Testis (tissue), 3 donors: ENCODE results near the gene RAD51. TPM values are rescaled to one million over a fixed set of nuclear protein-coding genes. Genes with fewer than 3 reads are reported as not detected.

Experiments used
- DNase-seq: peaks from one replicate; pipeline ENCODE4 v3.0.0-alpha.2; 2019
- H3K27ac ChIP-seq, 2 donors: fragments of 200-600 bp; sonication (generic); one replicate each; pipeline ENCODE4 v1.5.1; 2019
- H3K27me3 ChIP-seq: fragments of 200-600 bp; sonication (generic); one replicate; pipeline ENCODE4 v1.5.1; 2019
- H3K36me3 ChIP-seq: fragments of 200-600 bp; sonication (generic); one replicate; pipeline ENCODE4 v1.5.1; 2017; ENCODE audit warnings: low read depth; ENCODE audit errors: missing control alignments
- H3K4me1 ChIP-seq: fragments of 200-600 bp; sonication (generic); one replicate; pipeline ENCODE4 v1.5.1; 2019
- H3K4me3 ChIP-seq, 2 donors: fragments of 200-600 bp; sonication (generic); one replicate each; pipeline ENCODE4 v1.5.1; 2017 to 2019
- H3K9me3 ChIP-seq: fragments of 200-600 bp; sonication (generic); one replicate; pipeline ENCODE4 v1.5.1; 2017
- POLR2A ChIP-seq: fragments of 450-650 bp; IDR thresholded peaks from one replicate; pipeline ENCODE4 v1.6.1; 2017; ENCODE audit warnings: antibody characterized with exemption, mild to moderate bottlenecking, moderate library complexity
- WGBS, 2 donors: methylation state at CpG; one replicate each; pipeline ENCODE4 v1.1.5; 2018; 5-methylcytosine and 5-hydroxymethylcytosine counted together
- intact Hi-C: fragments of 100-400 bp; cut with DNase I; formaldehyde crosslinking; loops from one replicate; pipeline ENCODE4 v1.15.1; 2023; ENCODE audit warnings: low total_unique reads
- polyA plus RNA-seq: library from polyadenylated mRNA; stranded (reverse); fragments of 350-450 nt; fragmentation: Illumina TruSeq; extraction: RNeasy Lipid Tissue Mini Kit (QIAGEN cat#74804); gene quantifications from one replicate; pipeline ENCODE4 v1.2.3, GENCODE V29; 2014; ENCODE audit warnings: low read depth, low replicate concordance; ENCODE audit not compliant: insufficient read depth
- total RNA-seq, 2 donors: library from RNA; depleted of rRNA; stranded (reverse); fragments of >200 nt; gene quantifications; one replicate each; pipeline ENCODE4 v1.2.3, GENCODE V29; 2016
- TF ChIP-seq, protein P1 (sequence below), 3 experiments: fragments of 450-650 bp in 2 of 3; fragments of 200-600 bp in 1 of 3; sonication (generic) in 1 of 3; IDR thresholded peaks; one replicate each; pipeline ENCODE4 v1.5.1; 2016 to 2019; ENCODE audit warnings: antibody characterized with exemption in 3 of 3, mild to moderate bottlenecking in 2 of 3, moderate library complexity in 1 of 3

The RAD51 gene
- total and polyA plus RNA-seq, 3 donors from 2014 or later: 13.8 to 76.1 (median 16.9) TPM

DNA sequence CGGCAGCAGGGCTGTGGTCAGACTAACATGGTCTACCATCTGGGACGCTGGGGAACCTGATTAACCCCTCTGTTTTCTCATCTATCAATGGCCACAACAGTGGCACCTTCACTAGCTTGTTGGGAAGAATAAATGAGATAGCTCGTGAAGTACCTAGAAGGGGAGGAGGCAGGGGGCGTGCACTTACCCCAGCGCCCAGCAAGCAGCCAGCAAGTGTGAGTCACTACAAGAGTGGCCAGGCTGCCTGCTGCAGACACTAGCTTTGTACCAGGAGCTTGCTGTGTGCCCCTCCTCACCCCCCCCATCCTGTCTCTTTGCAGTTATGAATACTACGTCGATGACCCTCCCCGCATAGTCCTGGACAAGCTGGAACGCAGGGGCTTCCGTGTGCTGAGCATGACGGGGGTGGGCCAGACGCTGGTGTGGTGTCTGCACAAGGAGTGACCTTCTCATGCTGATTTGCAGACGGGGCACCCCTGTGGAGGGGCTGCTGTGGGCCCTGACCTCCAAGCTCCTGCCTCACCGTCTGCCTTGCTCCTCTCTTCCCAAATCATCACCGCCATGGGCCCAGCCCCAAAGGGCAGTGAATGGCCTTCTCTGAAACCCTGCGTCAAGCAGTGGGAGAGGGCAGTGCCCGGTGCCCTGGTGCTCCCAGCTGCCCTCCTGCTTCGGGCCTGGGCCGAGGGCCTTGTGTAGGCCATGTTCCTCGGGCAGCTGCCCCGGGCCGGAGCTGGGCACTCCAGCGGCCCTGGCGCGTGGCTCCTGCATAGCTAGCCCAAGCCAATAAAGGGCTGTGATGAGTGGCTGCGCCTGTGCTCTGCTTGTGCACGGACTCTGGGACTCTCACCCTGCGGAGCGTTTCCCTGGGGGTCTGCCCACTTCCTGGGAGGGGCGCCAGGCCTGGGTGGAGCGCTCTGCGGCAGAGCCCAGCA lies 72.2 kb downstream of the RAD51 start:
- H3K27ac ChIP-seq: no peak overlapping the region
- H3K27me3 ChIP-seq: no peaks in the 10 kb centered on the region
- intact Hi-C loops: no loop called here
- no peaks in the 10 kb centered on the region for H3K36me3 ChIP-seq
- H3K9me3 ChIP-seq: no peaks in the 10 kb centered on the region
- DNase-seq: no peak
- TF ChIP-seq, protein P1, sequence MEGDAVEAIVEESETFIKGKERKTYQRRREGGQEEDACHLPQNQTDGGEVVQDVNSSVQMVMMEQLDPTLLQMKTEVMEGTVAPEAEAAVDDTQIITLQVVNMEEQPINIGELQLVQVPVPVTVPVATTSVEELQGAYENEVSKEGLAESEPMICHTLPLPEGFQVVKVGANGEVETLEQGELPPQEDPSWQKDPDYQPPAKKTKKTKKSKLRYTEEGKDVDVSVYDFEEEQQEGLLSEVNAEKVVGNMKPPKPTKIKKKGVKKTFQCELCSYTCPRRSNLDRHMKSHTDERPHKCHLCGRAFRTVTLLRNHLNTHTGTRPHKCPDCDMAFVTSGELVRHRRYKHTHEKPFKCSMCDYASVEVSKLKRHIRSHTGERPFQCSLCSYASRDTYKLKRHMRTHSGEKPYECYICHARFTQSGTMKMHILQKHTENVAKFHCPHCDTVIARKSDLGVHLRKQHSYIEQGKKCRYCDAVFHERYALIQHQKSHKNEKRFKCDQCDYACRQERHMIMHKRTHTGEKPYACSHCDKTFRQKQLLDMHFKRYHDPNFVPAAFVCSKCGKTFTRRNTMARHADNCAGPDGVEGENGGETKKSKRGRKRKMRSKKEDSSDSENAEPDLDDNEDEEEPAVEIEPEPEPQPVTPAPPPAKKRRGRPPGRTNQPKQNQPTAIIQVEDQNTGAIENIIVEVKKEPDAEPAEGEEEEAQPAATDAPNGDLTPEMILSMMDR (IDR thresholded peaks at IDR 0.05): no peak
- TF ChIP-seq POLR2A: no peak
- H3K4me1 ChIP-seq: peaks cover 19% of the 10 kb centered on the region
- WGBS, 2 donors: 80 to 83% methylated on average over 20 to 32 of the region's 32 CpGs
- H3K4me3 ChIP-seq: no peak overlapping the region

DNA sequence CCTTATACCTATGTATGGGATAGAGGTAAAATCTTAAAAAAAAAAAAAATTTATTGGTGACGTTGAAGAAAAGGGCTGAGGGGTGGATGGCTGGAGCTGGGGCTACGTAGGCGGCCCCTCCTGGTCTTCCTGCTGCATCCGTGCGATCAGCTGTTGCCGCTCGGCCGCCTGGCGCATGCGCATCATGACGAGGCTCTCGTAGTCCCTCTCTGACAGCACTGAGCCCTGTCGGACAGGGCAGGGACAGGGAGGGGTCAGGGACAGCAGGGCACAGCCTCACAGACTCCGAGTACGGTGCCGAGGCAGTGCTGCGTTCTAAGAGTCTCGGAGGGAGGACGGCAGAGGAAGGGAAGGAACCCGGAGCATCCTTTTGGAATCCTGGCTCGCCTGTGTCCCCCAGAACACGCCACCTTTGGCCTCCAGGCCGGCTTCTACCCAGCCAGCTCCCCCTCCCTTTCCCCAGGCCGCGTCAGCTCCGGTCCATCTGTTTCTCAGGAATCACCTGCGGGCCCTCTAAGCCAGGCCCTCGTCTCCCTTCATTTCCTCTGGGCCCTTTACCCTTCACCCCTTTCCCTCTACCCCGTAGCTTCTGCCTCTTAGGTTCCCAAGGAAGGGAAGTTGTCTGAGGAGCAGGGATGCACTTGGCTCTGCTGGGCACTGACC lies 73.0 kb downstream of the RAD51 start:
- Histone ChIP-seq H3K4me3 (no peak overlapping the region), H3K9me3 (no peaks in the 10 kb centered on the region), H3K36me3 (no peaks in the 10 kb centered on the region), H3K27me3 (no peaks in the 10 kb centered on the region), H3K4me1 (peaks cover 19% of the 10 kb centered on the region), H3K27ac (no peak overlapping the region)
- DNase-seq: peak; percentile 53
- WGBS, 2 donors: 50 to 74% methylated on average over 28 to 29 of the region's 29 CpGs
- TF ChIP-seq, protein P1 (IDR thresholded peaks at IDR 0.05): no peak
- no peak for TF ChIP-seq POLR2A
- intact Hi-C loops: no loop called here

DNA sequence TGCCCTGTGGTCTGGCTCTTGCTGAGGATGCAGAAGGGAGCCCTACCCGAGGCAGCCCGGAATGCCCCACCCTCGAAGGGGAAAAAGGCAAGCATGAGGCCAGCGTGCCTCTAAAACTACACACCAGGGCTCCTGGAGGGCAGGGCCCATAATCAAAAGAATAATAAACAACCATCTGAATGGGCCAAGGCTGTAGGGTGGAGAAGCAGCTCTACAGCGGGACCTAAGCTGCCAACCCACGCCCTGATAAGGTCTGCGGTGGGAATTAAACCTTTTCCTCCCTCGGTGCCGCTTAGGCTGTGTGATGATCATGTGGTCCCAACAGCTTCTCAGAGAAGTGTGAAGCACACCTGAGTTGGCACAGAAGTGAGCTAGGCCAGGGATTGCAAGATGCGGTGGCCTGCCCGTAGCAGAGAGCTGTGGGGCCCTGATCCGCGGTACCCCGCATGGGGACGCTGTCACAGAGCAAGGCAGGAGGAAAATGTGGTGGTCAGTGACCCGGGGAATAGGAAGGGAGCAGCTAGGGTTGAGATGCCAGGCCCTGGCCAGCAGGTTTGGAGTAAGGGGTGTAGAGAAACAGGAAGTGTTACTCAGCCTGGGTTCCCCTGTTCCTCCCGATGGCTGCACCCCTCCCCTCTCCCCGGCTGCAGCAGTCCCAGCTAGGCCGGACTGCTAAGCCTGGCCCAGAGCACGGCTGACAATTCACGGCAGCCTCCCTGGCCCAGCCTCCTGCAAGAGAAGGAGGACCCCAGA lies 73.7 kb downstream of the RAD51 start:
- H3K4me3 ChIP-seq: no peak overlapping the region
- H3K27me3 ChIP-seq: no peaks in the 10 kb centered on the region
- TF ChIP-seq POLR2A: no peak
- TF ChIP-seq, protein P1 (IDR thresholded peaks at IDR 0.05): no peak
- H3K36me3 ChIP-seq: no peaks in the 10 kb centered on the region
- no peak overlapping the region for H3K27ac ChIP-seq
- no peak for DNase-seq
- H3K9me3 ChIP-seq: no peaks in the 10 kb centered on the region
- WGBS, 2 donors: 73 to 81% methylated on average over 17 to 21 of the region's 21 CpGs
- intact Hi-C loops: no loop called here
- peaks cover 19% of the 10 kb centered on the region for H3K4me1 ChIP-seq

DNA sequence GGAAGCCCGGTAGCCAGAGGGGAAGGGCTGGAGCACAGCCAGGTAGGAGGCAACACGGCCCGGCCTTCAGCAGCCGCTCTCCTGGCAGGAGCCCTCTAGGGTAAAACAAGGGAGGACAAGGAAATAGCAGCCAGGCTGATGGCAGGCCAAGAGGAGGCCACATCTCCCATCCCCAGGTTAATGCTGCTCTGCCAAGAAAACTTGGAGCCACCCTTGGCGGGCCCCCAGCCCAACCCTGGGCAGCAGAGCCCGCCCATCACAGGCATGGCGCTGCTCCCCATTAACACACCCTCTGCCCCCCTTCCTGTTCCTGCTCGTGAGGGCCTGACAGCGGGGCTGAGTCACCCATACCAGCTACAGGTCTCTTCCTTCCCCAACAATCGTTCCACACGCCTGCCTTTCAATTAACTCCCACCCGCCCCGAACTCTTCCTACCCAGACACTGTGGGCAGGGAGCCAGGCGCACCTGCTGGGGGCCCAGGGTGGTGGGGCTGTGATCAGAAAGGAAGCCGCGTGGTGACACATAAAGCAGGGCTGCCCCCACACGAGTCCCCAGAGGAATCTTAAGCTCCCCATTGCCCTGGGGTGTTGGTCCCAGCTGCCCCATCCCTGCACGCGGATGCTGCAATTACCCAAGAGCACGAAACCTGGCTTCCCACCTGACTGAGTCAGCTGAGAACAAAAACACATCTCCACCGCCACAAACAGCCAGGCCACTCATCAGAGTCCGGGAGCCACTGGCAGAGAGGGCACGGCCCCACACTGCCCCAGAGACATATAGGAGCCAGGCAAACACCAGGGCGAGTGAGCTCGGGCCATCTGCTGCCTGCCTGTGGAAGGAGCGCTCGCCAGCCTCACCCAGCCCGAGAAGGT lies 74.5 kb downstream of the RAD51 start, which contains the start of gene C15orf62:
TSS of gene C15orf62 (plus strand) at position 707 of the 873 bp plus-strand sequence. CDS start 516 bp downstream, outside the sequence.
- H3K9me3 ChIP-seq: no peaks in the 10 kb centered on the region
- DNase-seq: no peak
- H3K36me3 ChIP-seq: no peaks in the 10 kb centered on the region
- peaks cover 18% of the 10 kb centered on the region for H3K4me1 ChIP-seq
- H3K4me3 ChIP-seq: no peak within 1 kb of the TSS
- H3K27ac ChIP-seq: no peak within 1 kb of the TSS
- TF ChIP-seq, protein P1 (IDR thresholded peaks at IDR 0.05): no peak
- H3K27me3 ChIP-seq: no peaks in the 10 kb centered on the region
- WGBS, 2 donors: 67 to 72% methylated on average over 14 to 28 of the region's 28 CpGs
- intact Hi-C loops: no loop called here
